Choroid plexus epithelial cell (primary cell): ENCODE data around the gene COX19.

ENCODE experiments used
- DNase-seq: peaks from one replicate; pipeline ENCODE4 v3.0.0-alpha.2; 2010; ENCODE audit warnings: low read depth
- H3K4me3 ChIP-seq: 2 replicates; pipeline ENCODE4 v1.5.1; 2011; ENCODE audit warnings: low read depth, mild to moderate bottlenecking, control low read depth, low read length, moderate library complexity
- TF ChIP-seq, protein P1 (sequence below): conservative IDR thresholded peaks from 2 replicates; pipeline ENCODE4 v1.5.1; 2011; ENCODE audit warnings: low read depth, mild to moderate bottlenecking, control low read depth, inconsistent platforms, low read length, moderate library complexity

The COX19 gene

DNA sequence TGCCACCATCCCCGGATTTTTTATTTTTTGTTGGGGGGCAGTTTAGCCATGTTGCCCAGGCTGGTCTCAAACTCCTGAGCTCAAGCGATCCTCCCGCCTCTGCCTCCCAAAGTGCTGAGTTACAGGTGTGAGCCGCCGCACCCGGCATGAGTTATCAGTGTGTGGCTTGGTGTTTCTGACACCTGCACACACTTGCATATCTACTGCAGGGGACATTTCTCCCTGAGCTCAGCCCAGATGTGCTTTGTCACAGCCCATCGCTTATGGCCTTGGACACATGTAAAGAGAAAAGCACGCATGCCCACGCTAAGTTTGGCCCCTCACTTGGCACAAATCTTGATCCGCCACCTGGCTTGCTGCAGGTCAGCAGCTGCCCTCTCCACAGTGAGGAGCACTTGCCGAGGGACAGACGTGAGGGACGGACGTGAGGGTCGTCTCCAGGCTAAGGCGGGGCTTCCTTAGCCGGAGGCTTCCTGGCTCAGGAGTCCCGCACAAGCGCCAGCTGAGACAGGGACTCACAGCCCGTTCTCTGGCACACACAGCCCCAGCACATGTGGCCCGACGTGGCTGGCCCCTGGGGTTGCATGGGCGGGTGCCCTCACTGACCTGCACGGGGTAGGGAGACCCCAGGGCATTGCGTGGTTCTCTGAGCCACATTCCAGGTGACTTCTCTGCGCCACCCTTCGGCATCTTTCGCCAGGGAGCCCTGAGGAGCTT lies 19.4 kb upstream of the COX19 start:
- no peak overlapping the region for H3K4me3 ChIP-seq
- TF ChIP-seq, protein P1, sequence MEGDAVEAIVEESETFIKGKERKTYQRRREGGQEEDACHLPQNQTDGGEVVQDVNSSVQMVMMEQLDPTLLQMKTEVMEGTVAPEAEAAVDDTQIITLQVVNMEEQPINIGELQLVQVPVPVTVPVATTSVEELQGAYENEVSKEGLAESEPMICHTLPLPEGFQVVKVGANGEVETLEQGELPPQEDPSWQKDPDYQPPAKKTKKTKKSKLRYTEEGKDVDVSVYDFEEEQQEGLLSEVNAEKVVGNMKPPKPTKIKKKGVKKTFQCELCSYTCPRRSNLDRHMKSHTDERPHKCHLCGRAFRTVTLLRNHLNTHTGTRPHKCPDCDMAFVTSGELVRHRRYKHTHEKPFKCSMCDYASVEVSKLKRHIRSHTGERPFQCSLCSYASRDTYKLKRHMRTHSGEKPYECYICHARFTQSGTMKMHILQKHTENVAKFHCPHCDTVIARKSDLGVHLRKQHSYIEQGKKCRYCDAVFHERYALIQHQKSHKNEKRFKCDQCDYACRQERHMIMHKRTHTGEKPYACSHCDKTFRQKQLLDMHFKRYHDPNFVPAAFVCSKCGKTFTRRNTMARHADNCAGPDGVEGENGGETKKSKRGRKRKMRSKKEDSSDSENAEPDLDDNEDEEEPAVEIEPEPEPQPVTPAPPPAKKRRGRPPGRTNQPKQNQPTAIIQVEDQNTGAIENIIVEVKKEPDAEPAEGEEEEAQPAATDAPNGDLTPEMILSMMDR, result no peak
- DNase-seq, result no peak

DNA sequence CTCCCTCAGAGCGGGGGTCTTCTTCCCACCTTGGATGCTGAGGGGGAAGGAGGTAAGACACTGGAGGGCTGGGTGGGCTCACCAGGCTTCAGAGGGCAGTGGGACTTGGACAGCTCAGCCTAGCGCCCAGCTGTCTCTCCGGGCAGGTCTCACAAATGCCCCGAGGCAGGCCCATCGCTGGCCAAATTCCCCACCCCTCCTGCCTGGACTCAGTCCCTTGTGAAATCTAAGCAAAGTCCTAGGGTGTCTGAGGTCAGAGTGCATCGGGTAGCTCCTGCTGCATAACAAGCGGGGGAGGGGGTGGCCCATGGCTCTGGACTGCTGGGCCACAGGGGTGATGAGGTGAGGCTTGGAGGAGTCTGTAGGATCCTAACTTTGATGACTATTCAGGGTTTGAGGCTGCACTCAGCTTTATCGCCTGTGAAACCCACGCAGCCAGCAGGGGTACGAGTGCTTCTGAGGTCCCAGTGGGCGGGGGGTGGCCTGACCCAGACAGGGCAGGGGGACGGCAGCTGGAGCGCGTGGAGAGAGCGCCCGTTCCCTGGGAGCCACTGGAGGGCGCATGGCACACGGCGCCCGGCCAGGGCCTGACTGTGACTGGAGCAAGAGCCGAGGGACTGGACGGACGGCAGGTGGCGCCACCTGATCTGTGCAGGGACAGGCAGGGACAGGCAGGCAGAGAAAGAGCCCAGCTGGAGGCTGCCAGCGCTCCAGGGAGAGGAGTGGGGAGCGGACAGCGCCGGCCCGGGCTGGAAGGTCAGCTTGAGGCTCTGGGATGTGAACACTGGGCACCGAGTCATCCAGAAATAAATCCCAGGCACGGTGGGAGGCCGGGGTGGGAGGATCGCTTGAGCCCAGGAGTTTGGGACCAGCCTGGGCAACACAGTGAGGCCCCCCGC lies 17.6 kb upstream of the COX19 start:
- DNase-seq, result peak; percentile 98
- TF ChIP-seq, protein P1, result peak; percentile 100
- H3K4me3 ChIP-seq, result no peak overlapping the region

DNA sequence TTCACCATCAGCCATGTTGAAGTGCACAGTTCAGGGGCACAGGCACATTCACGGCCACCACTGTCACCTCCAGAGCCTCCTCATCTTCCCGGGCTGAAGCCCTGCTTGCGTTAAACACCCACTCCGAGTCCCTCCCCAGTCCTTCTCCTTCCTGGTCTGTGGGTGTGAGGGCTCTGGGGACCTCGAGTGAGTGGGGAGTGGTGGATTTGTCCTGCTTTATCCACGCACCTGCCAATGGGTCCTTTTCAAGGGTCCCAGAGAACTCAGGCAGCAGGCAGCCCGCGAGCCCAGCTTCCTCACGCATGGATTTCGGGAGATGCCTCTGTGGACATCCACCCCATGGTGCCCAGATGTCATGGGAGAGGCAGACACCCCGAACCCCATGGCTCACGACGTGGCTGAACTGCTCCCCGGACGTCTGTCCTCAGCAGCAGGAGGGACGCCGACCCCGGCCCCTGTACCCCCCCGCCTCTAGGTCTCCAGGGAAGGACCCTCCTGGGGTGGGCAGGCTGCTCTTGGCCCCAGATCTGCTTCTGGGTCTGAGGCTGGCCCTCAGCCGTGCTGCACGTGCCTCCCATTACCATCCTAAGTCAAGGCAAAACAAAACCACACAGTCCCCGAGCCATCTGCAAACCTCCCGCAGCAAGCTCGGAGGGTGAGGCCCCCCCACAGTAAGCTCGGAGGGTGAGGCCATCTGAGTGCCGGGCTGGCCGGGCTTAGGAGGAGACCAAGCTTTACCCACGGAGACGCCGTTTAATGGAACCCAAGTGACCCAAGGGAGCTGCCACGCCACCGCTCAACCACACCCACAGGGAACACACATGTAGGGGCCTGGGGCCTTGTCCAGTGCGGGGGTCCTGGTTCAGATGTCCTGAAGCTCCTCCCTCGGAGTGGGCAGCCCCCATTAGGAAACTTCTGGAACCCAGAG lies 16.6 kb upstream of the COX19 start:
- TF ChIP-seq, protein P1, result no peak
- H3K4me3 ChIP-seq, result no peak overlapping the region
- no peak for DNase-seq

DNA sequence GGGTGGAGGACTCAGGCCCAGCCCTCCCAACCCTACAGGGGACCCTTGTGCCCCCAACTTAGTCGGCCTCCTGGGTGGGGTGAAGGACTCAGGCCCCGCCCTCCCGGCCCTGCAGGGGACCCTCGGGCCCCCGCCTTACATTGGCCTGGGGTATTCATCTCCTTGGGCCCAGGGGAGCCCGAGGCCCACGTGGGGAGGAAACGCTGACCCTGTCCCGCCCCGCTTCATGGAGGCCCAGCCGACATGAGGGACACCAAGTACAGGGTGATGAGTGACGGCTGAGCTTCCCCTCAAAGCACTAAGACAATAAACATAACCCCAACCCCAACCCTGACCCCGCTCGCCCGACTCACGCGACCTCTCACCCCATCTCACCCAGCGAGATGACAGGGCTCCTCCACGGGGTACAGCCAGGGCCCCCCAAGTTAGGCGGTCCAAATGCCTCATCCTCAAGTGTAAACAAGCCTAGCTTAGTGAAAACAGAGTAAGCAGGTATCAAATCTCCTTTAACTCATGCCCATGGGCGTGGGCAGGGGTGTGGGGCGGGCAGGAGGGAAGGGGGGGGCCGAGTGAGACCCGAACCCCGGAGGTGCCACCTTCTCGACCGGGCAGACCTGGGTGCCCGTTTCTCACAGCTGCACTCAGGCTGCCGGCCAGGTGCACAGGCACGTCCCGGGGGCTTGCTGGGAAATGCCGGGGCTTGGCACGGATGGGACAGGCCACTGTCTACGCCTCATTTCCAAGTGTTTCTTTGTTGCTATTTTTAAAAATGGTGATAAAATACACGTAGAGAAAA lies 15.8 kb upstream of the COX19 start:
- DNase-seq, result no peak
- TF ChIP-seq, protein P1, result no peak
- H3K4me3 ChIP-seq, result no peak overlapping the region

DNA sequence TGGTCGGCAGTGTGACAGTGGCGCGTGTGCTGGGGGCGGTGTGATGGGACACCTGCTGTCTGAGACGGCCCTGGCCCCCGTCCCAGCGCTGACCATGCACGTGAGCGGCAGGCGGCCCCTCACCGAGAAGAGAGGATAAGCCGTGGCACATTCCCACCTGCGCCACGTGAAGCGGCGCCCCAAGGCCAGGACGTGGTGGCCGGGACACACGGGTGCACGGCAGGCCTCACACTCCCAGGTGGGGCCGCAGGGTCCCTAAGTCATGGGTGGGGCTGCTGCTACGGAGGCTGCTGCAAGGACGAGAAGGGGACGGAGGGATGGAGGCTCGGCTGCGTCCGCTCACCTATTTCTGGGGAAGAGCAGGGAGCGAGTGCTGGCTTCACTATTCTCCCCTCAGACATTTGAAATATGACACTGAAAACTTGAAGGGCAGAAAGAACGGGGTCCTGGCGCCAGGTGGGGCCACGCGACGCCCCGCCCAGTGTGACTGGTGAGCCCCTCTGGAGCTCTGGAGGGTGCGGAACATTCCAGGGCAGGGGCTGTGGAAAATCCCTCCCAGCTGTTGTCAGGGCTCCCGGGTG lies 15.1 kb upstream of the COX19 start:
- H3K4me3 ChIP-seq, result no peak overlapping the region
- no peak for DNase-seq
- TF ChIP-seq, protein P1, result no peak
